Measurements from ENCODE around the gene TMEM44. TPM values are rescaled to one million over a fixed set of nuclear protein-coding genes. Genes with fewer than 3 reads are reported as not detected.

Gene TMEM44
- total and polyA plus RNA-seq, 2 donors (not counting 1 experiment from before 2014, with no cell fraction given) = 11.0 to 14.9 TPM

DNA sequence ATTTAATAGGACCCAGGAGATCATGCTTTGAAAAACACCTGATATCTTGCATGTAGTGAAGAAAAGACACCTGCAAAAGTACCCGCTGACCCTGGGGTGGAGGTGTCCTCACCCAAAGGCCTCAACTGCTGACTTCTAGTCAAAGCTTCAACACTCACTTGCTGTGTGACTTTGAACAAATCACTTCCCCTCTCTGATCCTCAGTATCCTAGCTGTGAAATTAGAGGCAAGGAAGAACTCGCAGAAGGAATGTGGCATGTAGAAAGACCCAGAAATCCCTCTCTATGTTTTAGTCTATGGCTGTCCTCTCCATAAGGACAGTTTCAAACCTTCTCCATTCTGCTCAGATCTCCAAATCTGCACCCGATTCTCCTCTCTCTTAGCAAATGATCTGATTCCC, 93.7 kb downstream of the TMEM44 start:
- Histone ChIP-seq H3K79me2 (ENCODE audit: control insufficient read depth, insufficient read depth, low read length) (no peaks in the 10 kb centered on the region), H2AFZ (ENCODE audit: low read length) (no peak overlapping the region), H3K27me3 (ENCODE audit: control insufficient read depth, insufficient read depth, low read length) (no peaks in the 10 kb centered on the region), H3K4me3 (replicated peaks in 1 of 4; ENCODE audit: control extremely low read depth in 1 of 4, insufficient read depth in 1 of 4, low read depth in 3 of 4, low read length in 4 of 4) (no peak overlapping the region), H3K4me1 (ENCODE audit: control insufficient read depth, extremely low read depth, insufficient read depth, low read length) (peaks cover 8% of the 10 kb centered on the region), H3K9ac (ENCODE audit: insufficient read depth, low read length) (no peak overlapping the region), H4K20me1 (ENCODE audit: control insufficient read depth, extremely low read depth, insufficient read depth, low read length) (no peaks in the 10 kb centered on the region), H3K36me3 (ENCODE audit: control insufficient read depth, insufficient read depth, low read length) (no peaks in the 10 kb centered on the region), H3K27ac (ENCODE audit: insufficient read depth, low read length) (no peak overlapping the region), H3K4me2 (ENCODE audit: extremely low read depth, insufficient read depth, low read length) (no peak overlapping the region), H3K9me3 (ENCODE audit: control insufficient read depth, insufficient read depth, low read depth, low read length) (no peaks in the 10 kb centered on the region)
- no peak for TF ChIP-seq CTCF (conservative IDR thresholded peaks at IDR 0.05 in 1 of 2, IDR thresholded peaks at IDR 0.05 in 1 of 2; ENCODE audit: low read depth in 1 of 2, low read length in 2 of 2)
- TF ChIP-seq EZH2 (IDR thresholded peaks at IDR 0.05; ENCODE audit: low read length, missing control alignments) = no peak
- no peak for DNase-seq (ENCODE audit: low read depth in 2 of 2)

GRCh38 chr3:194537732-194538247, 95.4 kb downstream of the TMEM44 start:
- Histone ChIP-seq H3K9ac (ENCODE audit: insufficient read depth, low read length) (no peak overlapping the region), H3K4me2 (ENCODE audit: extremely low read depth, insufficient read depth, low read length) (peak overlapping the region; percentile 8), H3K4me1 (ENCODE audit: control insufficient read depth, extremely low read depth, insufficient read depth, low read length) (peaks cover 8% of the 10 kb centered on the region), H3K9me3 (ENCODE audit: control insufficient read depth, insufficient read depth, low read depth, low read length) (no peaks in the 10 kb centered on the region), H3K4me3 (replicated peaks in 1 of 4; ENCODE audit: control extremely low read depth in 1 of 4, insufficient read depth in 1 of 4, low read depth in 3 of 4, low read length in 4 of 4) (no peak overlapping the region), H3K36me3 (ENCODE audit: control insufficient read depth, insufficient read depth, low read length) (no peaks in the 10 kb centered on the region), H4K20me1 (ENCODE audit: control insufficient read depth, extremely low read depth, insufficient read depth, low read length) (no peaks in the 10 kb centered on the region), H3K27me3 (ENCODE audit: control insufficient read depth, insufficient read depth, low read length) (no peaks in the 10 kb centered on the region), H3K27ac (ENCODE audit: insufficient read depth, low read length) (no peak overlapping the region), H3K79me2 (ENCODE audit: control insufficient read depth, insufficient read depth, low read length) (no peaks in the 10 kb centered on the region), H2AFZ (ENCODE audit: low read length) (no peak overlapping the region)
- TF ChIP-seq EZH2 (IDR thresholded peaks at IDR 0.05; ENCODE audit: low read length, missing control alignments) = no peak
- no peak for TF ChIP-seq CTCF (conservative IDR thresholded peaks at IDR 0.05 in 1 of 2, IDR thresholded peaks at IDR 0.05 in 1 of 2; ENCODE audit: low read depth in 1 of 2, low read length in 2 of 2)
- DNase-seq (ENCODE audit: low read depth in 2 of 2) = peak; percentile 55 to 91

Other genes with a start within 250 kb of the TMEM44 start
- gene GP5, start 234.2 kb downstream of the TMEM44 start, total RNA-seq = under 0.01 and 0.17 TPM in 2 replicates
- gene GP5, start 234.2 kb downstream of the TMEM44 start, polyA plus RNA-seq = 0.02 and 0.06 TPM in 2 replicates
- 193 and 222 TPM in 2 replicates for gene ATP13A3, start 146.4 kb downstream of the TMEM44 start, total RNA-seq
- gene ATP13A3, start 146.4 kb downstream of the TMEM44 start, polyA plus RNA-seq = 169 and 285 TPM in 2 replicates
- gene LSG1, start 38.8 kb upstream of the TMEM44 start, total RNA-seq = 34.7 and 35.3 TPM in 2 replicates
- 27.6 and 34.9 TPM in 2 replicates for gene LSG1, start 38.8 kb upstream of the TMEM44 start, polyA plus RNA-seq
- 7.2 and 8.8 TPM in 2 replicates for gene FAM43A, start 52.5 kb upstream of the TMEM44 start, total RNA-seq
- gene FAM43A, start 52.5 kb upstream of the TMEM44 start, polyA plus RNA-seq = 3.2 and 6.7 TPM in 2 replicates

All from fibroblast of lung (primary cell).